HG02642 (cell line): Measurements from ENCODE around the gene ANKRD2.
"Not testable (repeated sequence)": the region's sequence is repeated elsewhere in the genome, so short reads cannot be mapped to it uniquely, and the experiment has no call there.

Experiments
- ATAC-seq: cut with Tn5 transposase; IDR thresholded peaks from one replicate; pipeline ENCODE4 v1.9.1; 2021; ENCODE audit warnings: mild to moderate bottlenecking; ENCODE audit not compliant: unreplicated experiment, poor library complexity

ANKRD2 gene

GRCh38 chr10:97570789-97571471 is 1.6 kb upstream of the ANKRD2 start:
- ATAC-seq = no peak

GRCh38 chr10:97571622-97572021 is 957 bp upstream of the ANKRD2 start:
- ATAC-seq = no peak

GRCh38 chr10:97573021-97573420 is 442 bp downstream of the ANKRD2 start:
- ATAC-seq = no peak

- no peak for ATAC-seq
Measured at GRCh38 chr10:97573672-97574071, 1.1 kb downstream of the ANKRD2 start.

- ATAC-seq = no peak
Measured at GRCh38 chr10:97574374-97575126, 2.0 kb downstream of the ANKRD2 start.

GRCh38 chr10:97575127-97575668 is 2.6 kb downstream of the ANKRD2 start:
- no peak for ATAC-seq

- ATAC-seq = not testable (repeated sequence)
Measured at GRCh38 chr10:97576487-97576886, 3.9 kb downstream of the ANKRD2 start.

GRCh38 chr10:97577701-97578100 is 5.1 kb downstream of the ANKRD2 start:
- ATAC-seq = no peak

GRCh38 chr10:97578171-97578844 is 5.7 kb downstream of the ANKRD2 start:
- ATAC-seq = no peak

GRCh38 chr10:97580421-97581367 is 8.1 kb downstream of the ANKRD2 start:
- ATAC-seq = no peak

GRCh38 chr10:97582169-97582568 is 9.6 kb downstream of the ANKRD2 start:
- ATAC-seq = no peak

- no peak for ATAC-seq
Measured at GRCh38 chr10:97583476-97583875, 10.9 kb downstream of the ANKRD2 start.

GRCh38 chr10:97584060-97584797 is 11.7 kb downstream of the ANKRD2 start, which contains the start of gene HOGA1:
TSS of gene HOGA1 (plus strand) at chr10:97584389. CDS start at chr10:97584704, 315 bp downstream.
- no peak for ATAC-seq

- no peak for ATAC-seq
Measured at GRCh38 chr10:97584798-97585438, 12.3 kb downstream of the ANKRD2 start.

- no peak for ATAC-seq
Measured at GRCh38 chr10:97585439-97585811, 12.8 kb downstream of the ANKRD2 start.

- ATAC-seq = no peak
Measured at GRCh38 chr10:97587183-97587582, 14.6 kb downstream of the ANKRD2 start.

GRCh38 chr10:97589479-97589878 is 16.9 kb downstream of the ANKRD2 start, which contains the start of gene C10orf62:
TSS of gene C10orf62 (plus strand) at chr10:97589721. CDS start at chr10:97589898, 177 bp downstream.
- no peak for ATAC-seq

- ATAC-seq = no peak
Measured at GRCh38 chr10:97590082-97590747, 17.6 kb downstream of the ANKRD2 start.
